ENCODE data around the gene RPL41. TPM values are rescaled to one million over a fixed set of nuclear protein-coding genes. Genes with fewer than 3 reads are reported as not detected.

RPL41 gene
- total RNA-seq, 1 experiment from 2014 or later = 3,551 TPM

DNA sequence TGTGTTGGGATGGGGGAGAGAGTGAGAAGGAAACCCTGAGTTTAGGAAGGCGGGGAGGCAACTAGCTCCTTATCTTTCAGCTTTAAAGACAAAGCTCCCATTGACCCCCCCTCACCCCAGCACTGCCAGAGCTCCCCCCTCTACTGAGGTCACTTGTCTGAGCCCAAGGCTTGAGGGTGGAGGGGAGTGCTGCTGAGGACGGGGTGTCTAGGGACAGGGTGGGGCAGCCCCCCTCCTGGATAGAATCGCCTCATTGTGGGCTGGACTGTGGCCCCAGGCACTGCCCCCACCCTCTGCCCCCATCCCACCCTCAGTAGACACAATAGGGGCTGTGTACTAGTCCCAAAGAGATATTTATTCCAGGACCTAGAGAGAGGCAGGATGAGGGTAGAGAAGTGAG lies 33.5 kb upstream of the RPL41 start:
- BruUV-seq (replicated peaks) = no TSS peak
- Histone ChIP-seq H3K27me3 (ENCODE audit: low read length) (no peaks in the 10 kb centered on the region), H4K20me1 (ENCODE audit: low read length) (no peaks in the 10 kb centered on the region), H3K9ac (ENCODE audit: low read length) (no peak overlapping the region), H3K4me2 (ENCODE audit: low read length) (no peak overlapping the region), H3K9me3 (ENCODE audit: low read length) (no peaks in the 10 kb centered on the region), H3K36me3 (ENCODE audit: low read depth, low read length) (peaks cover 7% of the 10 kb centered on the region; the same call in 1 of the 2 replicates), H3K4me1 (ENCODE audit: insufficient read depth, low read length) (peaks cover 35% of the 10 kb centered on the region), H3K79me2 (ENCODE audit: low read length) (peaks cover 30% of the 10 kb centered on the region), H3K27ac (ENCODE audit: low read length) (no peak overlapping the region), H3K4me3 (ENCODE audit: low read length) (no peak overlapping the region), H3K9me2 (replicated peaks; ENCODE audit: low read length) (no peaks in the 10 kb centered on the region), H3F3A (ENCODE audit: low read length, unreplicated experiment) (no peaks in the 10 kb centered on the region), H2AFZ (ENCODE audit: low read length) (no peak overlapping the region)
- ATAC-seq (no peak), DNase-seq (no peak)
- TF ChIP-seq EZH2 (IDR thresholded peaks at IDR 0.05; ENCODE audit: low read length, unreplicated experiment) (no peak), EZH2phosphoT487 (IDR thresholded peaks at IDR 0.05; ENCODE audit: borderline replicate concordance, low read length) (no peak)
- TF ChIP-seq, protein P1, sequence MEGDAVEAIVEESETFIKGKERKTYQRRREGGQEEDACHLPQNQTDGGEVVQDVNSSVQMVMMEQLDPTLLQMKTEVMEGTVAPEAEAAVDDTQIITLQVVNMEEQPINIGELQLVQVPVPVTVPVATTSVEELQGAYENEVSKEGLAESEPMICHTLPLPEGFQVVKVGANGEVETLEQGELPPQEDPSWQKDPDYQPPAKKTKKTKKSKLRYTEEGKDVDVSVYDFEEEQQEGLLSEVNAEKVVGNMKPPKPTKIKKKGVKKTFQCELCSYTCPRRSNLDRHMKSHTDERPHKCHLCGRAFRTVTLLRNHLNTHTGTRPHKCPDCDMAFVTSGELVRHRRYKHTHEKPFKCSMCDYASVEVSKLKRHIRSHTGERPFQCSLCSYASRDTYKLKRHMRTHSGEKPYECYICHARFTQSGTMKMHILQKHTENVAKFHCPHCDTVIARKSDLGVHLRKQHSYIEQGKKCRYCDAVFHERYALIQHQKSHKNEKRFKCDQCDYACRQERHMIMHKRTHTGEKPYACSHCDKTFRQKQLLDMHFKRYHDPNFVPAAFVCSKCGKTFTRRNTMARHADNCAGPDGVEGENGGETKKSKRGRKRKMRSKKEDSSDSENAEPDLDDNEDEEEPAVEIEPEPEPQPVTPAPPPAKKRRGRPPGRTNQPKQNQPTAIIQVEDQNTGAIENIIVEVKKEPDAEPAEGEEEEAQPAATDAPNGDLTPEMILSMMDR (conservative IDR thresholded peaks at IDR 0.05; ENCODE audit: low read depth, low read length) = no peak
- CTCF ChIA-PET = no interaction called here
- POLR2A ChIA-PET (ENCODE audit: unreplicated experiment) = no interaction called here
- intact Hi-C loops (cut with micrococcal nuclease) = no loop called here

DNA sequence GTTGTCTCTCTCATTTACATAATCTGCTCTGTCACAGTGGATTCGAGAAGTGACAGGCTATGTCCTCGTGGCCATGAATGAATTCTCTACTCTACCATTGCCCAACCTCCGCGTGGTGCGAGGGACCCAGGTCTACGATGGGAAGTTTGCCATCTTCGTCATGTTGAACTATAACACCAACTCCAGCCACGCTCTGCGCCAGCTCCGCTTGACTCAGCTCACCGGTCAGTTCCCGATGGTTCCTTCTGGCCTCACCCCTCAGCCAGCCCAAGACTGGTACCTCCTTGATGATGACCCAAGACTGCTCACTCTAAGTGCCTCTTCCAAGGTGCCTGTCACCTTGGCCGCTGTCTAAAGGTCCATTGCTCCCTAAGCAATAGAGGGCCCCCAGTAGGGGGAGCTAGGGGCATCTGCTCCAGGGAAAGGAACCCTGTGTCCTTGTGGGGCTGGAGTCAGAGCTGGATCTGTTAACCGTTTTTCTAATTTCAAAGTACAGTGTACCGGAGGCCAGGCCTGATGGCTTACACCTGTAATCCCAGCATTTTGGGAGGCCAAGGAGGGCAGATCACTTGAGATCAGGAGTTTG lies 31.4 kb upstream of the RPL41 start:
- Histone ChIP-seq H3K27me3 (ENCODE audit: low read length) (no peaks in the 10 kb centered on the region), H3K4me3 (ENCODE audit: low read length) (no peak overlapping the region), H3K4me1 (ENCODE audit: insufficient read depth, low read length) (peaks cover 30% of the 10 kb centered on the region), H3K9ac (ENCODE audit: low read length) (no peak overlapping the region), H3K9me2 (replicated peaks; ENCODE audit: low read length) (no peaks in the 10 kb centered on the region), H3K36me3 (ENCODE audit: low read depth, low read length) (peaks cover 9% of the 10 kb centered on the region; the same call in 1 of the 2 replicates), H3K4me2 (ENCODE audit: low read length) (no peak overlapping the region), H3K9me3 (ENCODE audit: low read length) (no peaks in the 10 kb centered on the region), H4K20me1 (ENCODE audit: low read length) (no peaks in the 10 kb centered on the region), H2AFZ (ENCODE audit: low read length) (no peak overlapping the region), H3K79me2 (ENCODE audit: low read length) (peaks cover 30% of the 10 kb centered on the region), H3K27ac (ENCODE audit: low read length) (no peak overlapping the region), H3F3A (ENCODE audit: low read length, unreplicated experiment) (no peaks in the 10 kb centered on the region)
- CTCF ChIA-PET = interaction anchor here (0.5 to 0.9 kb wide), 3 partner anchors 19 to 423 kb away, joined by 4 to 6 read pairs (median 5); partner anchors contain the start of gene PA2G4
- intact Hi-C loops (cut with micrococcal nuclease) = no loop called here
- no peak for ATAC-seq
- no peak for TF ChIP-seq EZH2phosphoT487 (IDR thresholded peaks at IDR 0.05; ENCODE audit: borderline replicate concordance, low read length)
- TF ChIP-seq, protein P1 (conservative IDR thresholded peaks at IDR 0.05; ENCODE audit: low read depth, low read length) = peak; percentile 60
- no TSS peak for BruUV-seq (replicated peaks)
- peak; percentile 57 for DNase-seq
- POLR2A ChIA-PET (ENCODE audit: unreplicated experiment) = no interaction called here

DNA sequence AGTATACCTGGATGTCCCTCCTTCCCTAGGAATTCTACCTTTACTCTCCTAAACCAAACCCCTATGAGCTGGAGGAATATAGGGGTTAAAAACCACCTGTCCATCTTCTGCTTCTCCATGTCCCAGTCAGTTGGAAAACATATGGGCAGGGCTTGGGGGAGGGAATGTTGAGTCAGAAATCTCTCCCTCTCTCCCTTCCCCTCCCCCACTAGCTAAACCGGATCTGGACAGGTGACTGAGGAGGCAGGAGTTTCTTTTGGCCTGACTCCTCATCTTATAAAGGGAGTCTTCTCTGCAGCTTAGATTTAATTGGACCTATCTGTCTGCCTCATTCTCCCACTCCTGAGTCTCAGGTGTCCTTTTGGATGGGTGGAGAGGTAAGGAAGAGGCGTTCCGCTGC lies 30.3 kb upstream of the RPL41 start:
- ChIA-PET CTCF (interaction anchor here (0.7 kb wide), 1 partner anchor 18 kb away, joined by 5 read pairs; the partner anchor contains the start of gene PA2G4), POLR2A (ENCODE audit: unreplicated experiment) (interaction anchor here (0.6 kb wide), 1 partner anchor 105 kb away, joined by 3 read pairs; no protein-coding TSS in a partner anchor)
- H4K20me1 ChIP-seq (ENCODE audit: low read length) = no peaks in the 10 kb centered on the region
- peak overlapping the region; percentile 47 for H3K27ac ChIP-seq (ENCODE audit: low read length)
- peaks cover 20% of the 10 kb centered on the region for H3K79me2 ChIP-seq (ENCODE audit: low read length)
- peak overlapping the region; percentile 44 for H3K4me2 ChIP-seq (ENCODE audit: low read length)
- no peak overlapping the region for H3K9ac ChIP-seq (ENCODE audit: low read length)
- DNase-seq (peak; percentile 90), ATAC-seq (peak; percentile 42)
- 0 out of 2 replicates have a peak overlapping the region, but pooled peaks have one; percentile 31 for H3K4me3 ChIP-seq (ENCODE audit: low read length)
- no peaks in the 10 kb centered on the region for H3K9me2 ChIP-seq (replicated peaks; ENCODE audit: low read length)
- H3K36me3 ChIP-seq (ENCODE audit: low read depth, low read length) = peaks cover 9% of the 10 kb centered on the region; the same call in 1 of the 2 replicates
- BruUV-seq (replicated peaks) = no TSS peak
- intact Hi-C loops (cut with micrococcal nuclease) = no loop called here
- no peaks in the 10 kb centered on the region for H3F3A ChIP-seq (ENCODE audit: low read length, unreplicated experiment)
- H3K9me3 ChIP-seq (ENCODE audit: low read length) = no peaks in the 10 kb centered on the region
- TF ChIP-seq EZH2 (IDR thresholded peaks at IDR 0.05; ENCODE audit: low read length, unreplicated experiment) = no peak
- TF ChIP-seq EZH2phosphoT487 (IDR thresholded peaks at IDR 0.05; ENCODE audit: borderline replicate concordance, low read length) = no peak
- TF ChIP-seq, protein P1 (conservative IDR thresholded peaks at IDR 0.05; ENCODE audit: low read depth, low read length) = no peak
- H3K4me1 ChIP-seq (ENCODE audit: insufficient read depth, low read length) = peaks cover 26% of the 10 kb centered on the region
- H3K27me3 ChIP-seq (ENCODE audit: low read length) = no peaks in the 10 kb centered on the region
- H2AFZ ChIP-seq (ENCODE audit: low read length) = no peak overlapping the region
